Keratinocyte (primary cell): Measurements from ENCODE around the gene TRIML1.

ENCODE experiments used
- EZH2 ChIP-seq: IDR thresholded peaks from one replicate; pipeline ENCODE4 v1.6.1; 2012; ENCODE audit warnings: inconsistent platforms, mild to moderate bottlenecking, low read length, moderate library complexity
- TF ChIP-seq, protein P1 (sequence below), 3 experiments: IDR thresholded peaks in 1 of 3; conservative IDR thresholded peaks in 1 of 3; optimal IDR thresholded peaks in 1 of 3; 2 replicates in 2 of 3; 3 replicates in 1 of 3; pipeline versions ENCODE3 to v1.5.1; 2011; ENCODE audit warnings: low read length in 3 of 3, mild to moderate bottlenecking in 3 of 3, moderate library complexity in 2 of 3, control low read depth in 1 of 3, inconsistent platforms in 1 of 3; ENCODE audit not compliant: insufficient read depth in 2 of 3; ENCODE audit errors: extremely low read depth in 1 of 3

DNA sequence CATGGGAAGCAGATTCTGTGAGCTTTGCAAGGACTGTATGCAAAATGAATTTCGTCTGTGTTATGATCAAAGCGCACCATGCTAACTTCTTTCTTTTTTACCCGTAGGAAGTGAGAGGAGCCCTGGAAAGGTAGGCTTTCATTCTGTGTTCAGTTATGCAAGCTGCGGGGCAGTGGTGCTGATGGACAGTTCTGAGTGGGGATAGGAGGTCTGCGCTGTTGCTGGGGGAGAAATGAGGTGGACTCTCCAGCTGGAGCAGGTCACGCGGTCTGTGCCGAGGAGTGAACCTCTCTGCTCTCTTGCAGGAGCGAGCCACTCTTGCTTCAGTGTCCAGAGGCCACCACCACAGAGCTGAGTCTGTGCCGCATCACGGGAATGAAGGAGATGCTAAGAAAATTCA lies 4.5 kb downstream of the TRIML1 start:
- TF ChIP-seq, protein P1, sequence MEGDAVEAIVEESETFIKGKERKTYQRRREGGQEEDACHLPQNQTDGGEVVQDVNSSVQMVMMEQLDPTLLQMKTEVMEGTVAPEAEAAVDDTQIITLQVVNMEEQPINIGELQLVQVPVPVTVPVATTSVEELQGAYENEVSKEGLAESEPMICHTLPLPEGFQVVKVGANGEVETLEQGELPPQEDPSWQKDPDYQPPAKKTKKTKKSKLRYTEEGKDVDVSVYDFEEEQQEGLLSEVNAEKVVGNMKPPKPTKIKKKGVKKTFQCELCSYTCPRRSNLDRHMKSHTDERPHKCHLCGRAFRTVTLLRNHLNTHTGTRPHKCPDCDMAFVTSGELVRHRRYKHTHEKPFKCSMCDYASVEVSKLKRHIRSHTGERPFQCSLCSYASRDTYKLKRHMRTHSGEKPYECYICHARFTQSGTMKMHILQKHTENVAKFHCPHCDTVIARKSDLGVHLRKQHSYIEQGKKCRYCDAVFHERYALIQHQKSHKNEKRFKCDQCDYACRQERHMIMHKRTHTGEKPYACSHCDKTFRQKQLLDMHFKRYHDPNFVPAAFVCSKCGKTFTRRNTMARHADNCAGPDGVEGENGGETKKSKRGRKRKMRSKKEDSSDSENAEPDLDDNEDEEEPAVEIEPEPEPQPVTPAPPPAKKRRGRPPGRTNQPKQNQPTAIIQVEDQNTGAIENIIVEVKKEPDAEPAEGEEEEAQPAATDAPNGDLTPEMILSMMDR (optimal IDR thresholded peaks at IDR 0.05 in 1 of 3, IDR thresholded peaks at IDR 0.05 in 1 of 3, conservative IDR thresholded peaks at IDR 0.05 in 1 of 3; ENCODE audit: extremely low read depth in 1 of 3, insufficient read depth in 2 of 3, low read length in 3 of 3): no peak
- no peak for TF ChIP-seq EZH2
